ENCODE results near the gene EDEM3.

GRCh38 chr1:184769241-184769640, 14.6 kb upstream of the EDEM3 start:
- TF ChIP-seq CTCF (IDR thresholded peaks at IDR 0.05): no peak
- TF ChIP-seq POLR2A (IDR thresholded peaks at IDR 0.05): no peak

Measured in heart left ventricle (tissue), 13 donors.